ENCODE measurements around the gene SLIT3.

GRCh38 chr5:169006842-169007790 lies 293.8 kb downstream of the SLIT3 start:
- TF ChIP-seq CTCF (IDR thresholded peaks at IDR 0.05; ENCODE audit: low read depth, low read length), result no peak
- no peak for TF ChIP-seq EZH2phosphoT487 (IDR thresholded peaks at IDR 0.05; ENCODE audit: low read depth)
